AML-193 (cell line): ENCODE results near the gene PCMT1.

Experiments used
- DNase-seq, 2 experiments: peaks; one replicate each; lab custom pipeline; 2025; lab: John Stamatoyannopoulos, UW

PCMT1 gene

DNA sequence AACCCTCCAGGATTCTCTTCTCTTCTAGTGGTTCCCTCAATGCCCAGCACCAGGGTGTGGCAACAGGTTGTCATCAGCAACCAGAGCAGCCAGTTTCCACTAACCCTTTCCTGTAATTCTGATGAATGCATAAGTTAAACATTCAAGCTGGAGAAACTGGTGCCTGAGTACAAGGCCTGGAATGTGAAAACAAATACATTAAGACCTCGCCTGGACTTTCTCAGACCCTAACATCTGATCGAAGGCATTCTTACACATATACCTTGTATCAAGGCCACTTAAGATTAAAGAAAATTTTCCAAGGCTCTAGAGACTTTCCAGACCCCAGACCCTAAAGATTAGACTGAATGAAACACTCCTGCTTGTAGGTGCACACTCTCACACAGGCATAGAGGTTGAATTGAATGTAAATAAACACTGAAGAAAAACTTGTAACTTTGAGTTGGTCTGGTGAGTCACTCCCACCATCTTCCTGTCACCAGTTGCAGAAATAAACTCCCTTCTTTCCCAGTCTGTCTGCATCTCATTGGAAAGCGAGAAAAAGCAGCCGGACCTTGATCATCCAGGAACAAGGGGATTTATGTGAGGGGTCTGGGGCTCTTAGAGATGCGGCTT, 105.6 kb downstream of the PCMT1 start:
- DNase-seq = no peak

DNA sequence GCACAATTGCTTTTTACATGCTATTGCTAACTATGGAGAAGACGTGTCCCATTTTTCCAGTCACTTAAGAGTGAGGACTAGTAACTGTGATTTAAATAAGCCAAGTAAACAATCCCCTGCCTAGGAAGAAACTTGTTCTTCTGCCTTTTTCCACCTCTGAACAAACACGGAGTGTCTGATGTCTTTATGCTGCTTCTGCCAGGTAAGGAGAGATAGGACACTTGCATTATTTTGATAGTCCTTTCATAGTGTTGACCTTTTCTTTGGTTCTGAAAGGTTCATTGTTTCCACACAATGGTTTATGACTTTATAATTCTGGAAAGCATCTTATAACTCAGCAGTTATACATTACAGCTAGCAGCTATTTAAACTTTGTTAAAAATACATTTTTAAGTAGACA, 106.2 kb downstream of the PCMT1 start:
- DNase-seq = no peak

DNA sequence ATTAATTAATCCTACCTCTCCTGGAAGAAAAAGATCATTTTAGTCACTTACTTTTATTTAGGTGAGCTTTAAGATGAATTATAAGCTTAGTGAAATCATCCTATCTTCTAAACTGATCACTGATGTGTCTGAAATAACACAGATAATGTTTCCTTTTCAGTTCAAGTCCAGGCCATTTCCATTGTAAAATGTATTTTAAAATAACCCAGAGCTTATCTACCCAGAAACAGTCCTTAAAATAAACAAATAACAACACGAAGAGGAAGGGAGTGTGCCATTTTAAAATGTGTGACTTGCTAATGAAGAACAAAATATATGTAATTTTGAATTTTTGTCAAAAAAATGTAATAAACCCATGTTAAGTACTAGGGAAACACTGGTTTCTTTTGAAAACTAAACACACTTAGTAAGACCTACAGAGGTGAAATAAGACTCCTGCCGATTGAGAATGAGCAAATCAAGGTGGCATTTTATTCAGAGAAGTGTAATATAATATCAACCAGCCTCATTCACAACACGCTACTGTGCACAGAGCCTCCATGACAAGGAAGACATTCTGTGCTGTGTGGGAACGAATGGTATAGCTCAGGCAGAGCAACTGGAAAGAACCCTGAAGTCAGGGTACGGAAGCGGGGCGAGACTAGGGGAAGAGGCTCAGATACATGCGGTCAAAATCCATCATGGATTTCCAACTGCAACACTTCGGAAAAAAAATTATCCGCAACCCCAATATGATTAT, 106.9 kb downstream of the PCMT1 start:
- no peak for DNase-seq

DNA sequence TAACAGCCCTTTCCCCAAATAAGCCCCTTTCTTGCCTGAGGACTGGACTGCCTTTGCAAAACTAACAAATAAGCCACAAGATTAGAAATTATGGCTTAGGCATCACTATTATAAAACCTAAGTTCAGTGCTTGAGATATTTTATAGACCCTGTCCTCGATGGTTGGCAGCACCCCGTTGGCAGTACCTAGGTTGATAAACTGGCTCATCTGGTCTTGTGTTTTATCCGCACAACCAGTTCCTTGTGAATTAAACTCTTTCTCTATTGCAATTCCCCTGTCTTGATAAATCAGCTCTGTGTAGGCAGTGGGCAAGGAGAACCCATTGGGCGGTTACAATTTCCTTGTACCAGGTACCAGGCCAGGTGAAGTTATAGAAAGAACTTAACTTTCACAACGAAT, 108.0 kb downstream of the PCMT1 start:
- DNase-seq = no peak

DNA sequence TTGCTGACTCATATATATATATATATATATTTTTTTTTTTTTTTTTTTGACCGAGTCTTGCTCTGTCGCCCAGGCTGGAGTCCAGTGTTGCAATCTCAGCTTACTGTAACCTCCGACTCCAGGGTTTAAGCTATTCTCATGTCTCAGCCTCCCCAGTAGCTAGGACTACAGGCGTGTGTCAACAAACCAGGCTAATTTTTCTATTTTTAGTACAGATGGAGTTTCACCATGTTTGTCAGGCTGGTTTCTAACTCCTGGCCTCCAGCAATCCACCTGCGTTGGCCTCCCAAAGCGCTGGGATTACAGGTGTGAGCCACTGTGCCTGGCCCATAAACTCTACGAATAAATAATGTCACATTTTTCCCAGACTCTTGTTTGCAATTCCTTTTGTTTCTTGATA, 109.8 kb downstream of the PCMT1 start:
- DNase-seq = no peak

DNA sequence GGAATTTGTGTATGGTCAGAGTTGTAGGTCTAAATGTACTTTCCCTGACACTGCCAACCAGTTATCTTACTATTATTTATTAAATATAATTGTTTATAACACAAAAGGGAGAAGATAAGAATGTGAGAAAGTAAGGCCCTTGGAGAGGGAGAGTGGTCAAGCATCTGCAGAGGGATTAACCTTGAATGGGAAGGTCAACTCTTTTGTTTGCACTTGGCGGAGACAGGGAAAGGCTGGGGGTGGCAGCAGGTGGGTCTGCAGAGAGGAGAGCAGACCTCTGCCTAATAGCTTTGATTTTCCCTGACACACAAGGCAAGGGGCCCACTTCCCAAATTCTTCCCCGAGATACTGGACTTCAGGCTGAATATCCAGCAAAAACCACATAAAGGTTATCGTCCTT, 110.4 kb downstream of the PCMT1 start:
- no peak for DNase-seq

DNA sequence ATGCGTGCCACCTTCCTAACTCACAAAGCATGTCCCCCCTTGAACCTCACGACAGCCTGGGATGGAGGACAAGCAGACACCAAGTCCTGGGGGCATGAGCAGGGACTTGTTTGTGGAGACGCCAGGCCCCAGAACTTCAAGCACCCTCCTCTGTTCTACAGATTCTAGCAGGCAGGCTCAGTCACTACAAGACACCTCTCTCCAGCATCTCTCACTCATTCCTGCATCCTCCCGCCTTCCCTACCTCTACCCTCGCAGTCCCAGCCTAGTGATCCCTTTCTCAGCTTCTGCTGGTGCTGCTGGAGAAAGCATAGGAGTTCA, 110.9 kb downstream of the PCMT1 start:
- DNase-seq = no peak
